SW 1271 (cell line): ENCODE results near the gene PDE1A.
A peak's percentile ranks its signal among the peaks of the same experiment; 100 is the strongest.
"Not testable (repeated sequence)": the region's sequence is repeated elsewhere in the genome, so short reads cannot be mapped to it uniquely, and the experiment has no call there.

Experiments
- DNase-seq, 2 experiments: peaks; one replicate each; lab custom pipeline; 2025; lab: John Stamatoyannopoulos, UW

The PDE1A gene

GRCh38 chr2:182406221-182406620, 20.6 kb downstream of the PDE1A start:
- no peak for DNase-seq

GRCh38 chr2:182404975-182405561, 21.8 kb downstream of the PDE1A start:
- DNase-seq, result no peak

- DNase-seq, result peak in 1 of 2 experiments; percentile 68
These were observed 22.7 kb downstream of the PDE1A start for GRCh38 chr2:182404092-182404491.

- no peak for DNase-seq
These were observed 33.5 kb downstream of the PDE1A start for GRCh38 chr2:182393270-182393760.

GRCh38 chr2:182391443-182391842, 35.4 kb downstream of the PDE1A start:
- DNase-seq, result no peak

- DNase-seq, result not testable (repeated sequence)
These were observed 40.5 kb downstream of the PDE1A start for GRCh38 chr2:182386267-182386880.

GRCh38 chr2:182384860-182385259, 42.0 kb downstream of the PDE1A start:
- no peak for DNase-seq

- DNase-seq, result no peak
These were observed 45.6 kb downstream of the PDE1A start for GRCh38 chr2:182381225-182381624.

GRCh38 chr2:182379241-182379640, 47.6 kb downstream of the PDE1A start:
- DNase-seq, result no peak

GRCh38 chr2:182378759-182379158, 48.1 kb downstream of the PDE1A start:
- no peak for DNase-seq

- DNase-seq, result no peak
These were observed 49.4 kb downstream of the PDE1A start for GRCh38 chr2:182377467-182377866.

GRCh38 chr2:182375862-182376261, 51.0 kb downstream of the PDE1A start:
- DNase-seq, result no peak

- DNase-seq, result peak; percentile 82 to 94
These were observed 54.2 kb downstream of the PDE1A start for GRCh38 chr2:182372661-182373060.

- no peak for DNase-seq
These were observed 57.8 kb downstream of the PDE1A start for GRCh38 chr2:182368996-182369395.

- no peak for DNase-seq
These were observed 58.4 kb downstream of the PDE1A start for GRCh38 chr2:182368446-182368845.

- DNase-seq, result no peak
These were observed 59.4 kb downstream of the PDE1A start for GRCh38 chr2:182367401-182367800.

GRCh38 chr2:182366628-182367027, 60.2 kb downstream of the PDE1A start:
- DNase-seq, result no peak

- no peak for DNase-seq
These were observed 61.0 kb downstream of the PDE1A start for GRCh38 chr2:182365855-182366254.

GRCh38 chr2:182361477-182361876, 65.4 kb downstream of the PDE1A start:
- DNase-seq, result no peak

- DNase-seq, result no peak
These were observed 66.1 kb downstream of the PDE1A start for GRCh38 chr2:182360663-182361260.

- no peak for DNase-seq
These were observed 66.7 kb downstream of the PDE1A start for GRCh38 chr2:182359990-182360662.

GRCh38 chr2:182359027-182359989, 67.5 kb downstream of the PDE1A start:
- DNase-seq, result no peak
